Mesothelial cell of epicardium (in vitro differentiated cells): Measurements from ENCODE around the gene MBD4. TPM values are rescaled to one million over a fixed set of nuclear protein-coding genes. Genes with fewer than 3 reads are reported as not detected.
"Not testable (repeated sequence)": the region's sequence is repeated elsewhere in the genome, so short reads cannot be mapped to it uniquely, and the experiment has no call there.

Experiments used
- DNase-seq, 2 experiments: peaks; one replicate each; pipeline ENCODE4 v3.0.0; 2021; ENCODE audit warnings: low spot score in 2 of 2; ENCODE audit not compliant: unreplicated experiment in 2 of 2
- H3K27ac Mint-ChIP-seq: 2 replicates; pipeline ENCODE4 v1.8.0; 2021; ENCODE audit warnings: mixed read lengths
- H3K27me3 Mint-ChIP-seq: 2 replicates; pipeline ENCODE4 v1.8.0; 2021; ENCODE audit warnings: low read depth, mixed read lengths
- H3K36me3 Mint-ChIP-seq: 2 replicates; pipeline ENCODE4 v1.8.0; 2021; ENCODE audit warnings: mixed read lengths
- H3K4me1 Mint-ChIP-seq: 2 replicates; pipeline ENCODE4 v1.8.0; 2021; ENCODE audit warnings: mixed read lengths
- H3K4me3 Mint-ChIP-seq: 2 replicates; pipeline ENCODE4 v1.8.0; 2021; ENCODE audit warnings: mild to moderate bottlenecking, moderate library complexity, mixed read lengths
- H3K9me3 Mint-ChIP-seq: 2 replicates; pipeline ENCODE4 v1.8.0; 2021; ENCODE audit warnings: mixed read lengths
- total RNA-seq: library from RNA; stranded (reverse); gene quantifications from 3 replicates; pipeline ENCODE4 v1.2.1, GENCODE V29; 2021
- TF ChIP-seq, protein P1 (sequence below): fragments of 200-600 bp; sonication (generic); IDR thresholded peaks from one replicate; pipeline ENCODE4 v1.5.0; 2021; ENCODE audit warnings: antibody characterized with exemption; ENCODE audit not compliant: unreplicated experiment

MBD4 gene
- total RNA-seq, 1 donor from 2014 or later, result 26.6 TPM

DNA sequence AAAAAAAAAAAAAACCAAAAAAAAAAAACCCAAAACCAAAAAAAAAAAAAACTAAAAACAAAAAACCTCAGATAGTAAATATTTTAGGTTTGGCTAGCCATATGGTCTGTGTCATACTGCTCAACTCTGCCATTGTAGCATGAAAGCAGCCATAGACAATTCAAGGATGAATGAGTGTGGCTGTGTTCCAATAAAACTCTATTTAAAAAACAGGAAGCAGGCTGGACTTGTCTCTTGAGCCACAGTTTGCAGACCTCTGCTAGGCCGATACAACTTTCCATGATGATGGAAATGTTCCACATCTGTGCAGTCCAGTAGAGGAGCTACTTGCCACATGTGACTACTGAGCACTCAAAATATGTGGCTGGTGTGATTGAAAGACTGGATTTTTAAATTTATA lies 22.4 kb downstream of the MBD4 start:
- TF ChIP-seq, protein P1, sequence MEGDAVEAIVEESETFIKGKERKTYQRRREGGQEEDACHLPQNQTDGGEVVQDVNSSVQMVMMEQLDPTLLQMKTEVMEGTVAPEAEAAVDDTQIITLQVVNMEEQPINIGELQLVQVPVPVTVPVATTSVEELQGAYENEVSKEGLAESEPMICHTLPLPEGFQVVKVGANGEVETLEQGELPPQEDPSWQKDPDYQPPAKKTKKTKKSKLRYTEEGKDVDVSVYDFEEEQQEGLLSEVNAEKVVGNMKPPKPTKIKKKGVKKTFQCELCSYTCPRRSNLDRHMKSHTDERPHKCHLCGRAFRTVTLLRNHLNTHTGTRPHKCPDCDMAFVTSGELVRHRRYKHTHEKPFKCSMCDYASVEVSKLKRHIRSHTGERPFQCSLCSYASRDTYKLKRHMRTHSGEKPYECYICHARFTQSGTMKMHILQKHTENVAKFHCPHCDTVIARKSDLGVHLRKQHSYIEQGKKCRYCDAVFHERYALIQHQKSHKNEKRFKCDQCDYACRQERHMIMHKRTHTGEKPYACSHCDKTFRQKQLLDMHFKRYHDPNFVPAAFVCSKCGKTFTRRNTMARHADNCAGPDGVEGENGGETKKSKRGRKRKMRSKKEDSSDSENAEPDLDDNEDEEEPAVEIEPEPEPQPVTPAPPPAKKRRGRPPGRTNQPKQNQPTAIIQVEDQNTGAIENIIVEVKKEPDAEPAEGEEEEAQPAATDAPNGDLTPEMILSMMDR, result no peak
- H3K9me3 Mint-ChIP-seq, result no peaks in the 10 kb centered on the region
- H3K36me3 Mint-ChIP-seq, result no peaks in the 10 kb centered on the region
- no peak overlapping the region for H3K27ac Mint-ChIP-seq
- H3K4me3 Mint-ChIP-seq, result no peak overlapping the region
- peaks cover 19% of the 10 kb centered on the region for H3K4me1 Mint-ChIP-seq
- DNase-seq, result no peak
- H3K27me3 Mint-ChIP-seq, result no peaks in the 10 kb centered on the region

DNA sequence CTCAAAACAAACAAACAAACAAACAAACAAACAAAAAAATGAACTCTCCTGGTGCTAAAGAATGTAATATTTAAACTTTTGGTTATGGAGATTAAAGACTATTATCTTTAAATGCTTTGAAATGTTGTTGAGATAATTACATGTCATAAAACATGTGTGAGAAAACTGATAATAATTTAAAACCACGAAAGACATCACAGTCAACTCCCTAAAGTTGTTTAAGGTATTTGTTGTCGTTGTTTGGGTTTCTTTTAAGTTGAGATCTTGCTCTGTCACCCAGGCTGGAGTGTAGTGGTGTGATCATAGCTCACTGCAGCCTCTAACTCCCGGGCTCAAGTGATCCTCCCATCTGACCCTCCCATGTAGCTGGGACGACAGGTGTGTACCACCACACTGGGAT lies 23.3 kb downstream of the MBD4 start:
- no peaks in the 10 kb centered on the region for H3K36me3 Mint-ChIP-seq
- H3K27me3 Mint-ChIP-seq, result no peaks in the 10 kb centered on the region
- peaks cover 22% of the 10 kb centered on the region for H3K4me1 Mint-ChIP-seq
- no peak overlapping the region for H3K4me3 Mint-ChIP-seq
- TF ChIP-seq, protein P1, result no peak
- no peak for DNase-seq
- no peaks in the 10 kb centered on the region for H3K9me3 Mint-ChIP-seq
- no peak overlapping the region for H3K27ac Mint-ChIP-seq

DNA sequence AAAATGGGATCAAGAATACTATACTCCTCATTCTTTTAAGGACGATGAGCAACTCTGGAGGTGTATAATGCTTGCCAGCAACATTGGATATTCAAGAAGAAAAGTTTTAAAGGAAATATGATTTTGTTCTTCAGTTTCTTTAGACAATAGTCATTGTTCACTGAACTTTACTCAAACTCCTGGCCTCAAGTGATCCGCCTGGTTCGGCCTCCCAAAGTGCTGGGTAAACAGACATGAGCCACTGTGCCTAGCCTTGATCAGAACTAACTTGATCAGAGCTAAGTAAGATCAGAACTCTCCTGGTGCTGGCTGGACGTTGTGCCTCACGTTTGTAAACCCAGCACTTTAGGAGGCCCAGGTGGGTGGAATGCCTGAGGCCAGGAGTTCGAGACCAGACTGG lies 23.9 kb downstream of the MBD4 start:
- H3K9me3 Mint-ChIP-seq, result no peaks in the 10 kb centered on the region
- no peaks in the 10 kb centered on the region for H3K36me3 Mint-ChIP-seq
- no peak overlapping the region for H3K27ac Mint-ChIP-seq
- H3K27me3 Mint-ChIP-seq, result no peaks in the 10 kb centered on the region
- DNase-seq, result no peak
- TF ChIP-seq, protein P1, result no peak
- no peak overlapping the region for H3K4me3 Mint-ChIP-seq
- peaks cover 22% of the 10 kb centered on the region for H3K4me1 Mint-ChIP-seq

DNA sequence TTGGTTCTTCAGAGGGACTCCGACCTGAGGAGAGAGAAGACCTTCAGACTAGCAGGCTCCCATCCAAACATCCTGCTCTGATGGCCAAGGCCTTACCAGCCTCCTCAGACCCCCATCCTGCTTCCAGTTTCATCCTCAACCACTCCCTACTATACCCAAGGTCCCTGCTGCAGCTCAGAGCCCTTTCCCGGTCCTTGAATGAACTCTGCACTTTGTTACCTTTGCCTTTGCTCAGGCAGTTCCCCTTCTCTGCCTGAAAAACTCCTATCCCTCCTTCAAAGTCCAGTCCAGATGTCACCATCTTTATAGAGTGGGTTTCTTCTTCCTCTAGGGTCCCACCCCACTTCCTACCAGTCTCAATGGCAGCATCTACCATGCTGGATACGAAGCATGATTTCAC lies 24.4 kb downstream of the MBD4 start:
- DNase-seq, result no peak
- Mint-ChIP-seq H3K4me1 (peaks cover 24% of the 10 kb centered on the region), H3K27ac (no peak overlapping the region), H3K27me3 (no peaks in the 10 kb centered on the region), H3K36me3 (no peaks in the 10 kb centered on the region), H3K4me3 (no peak overlapping the region), H3K9me3 (no peaks in the 10 kb centered on the region)
- TF ChIP-seq, protein P1, result no peak

DNA sequence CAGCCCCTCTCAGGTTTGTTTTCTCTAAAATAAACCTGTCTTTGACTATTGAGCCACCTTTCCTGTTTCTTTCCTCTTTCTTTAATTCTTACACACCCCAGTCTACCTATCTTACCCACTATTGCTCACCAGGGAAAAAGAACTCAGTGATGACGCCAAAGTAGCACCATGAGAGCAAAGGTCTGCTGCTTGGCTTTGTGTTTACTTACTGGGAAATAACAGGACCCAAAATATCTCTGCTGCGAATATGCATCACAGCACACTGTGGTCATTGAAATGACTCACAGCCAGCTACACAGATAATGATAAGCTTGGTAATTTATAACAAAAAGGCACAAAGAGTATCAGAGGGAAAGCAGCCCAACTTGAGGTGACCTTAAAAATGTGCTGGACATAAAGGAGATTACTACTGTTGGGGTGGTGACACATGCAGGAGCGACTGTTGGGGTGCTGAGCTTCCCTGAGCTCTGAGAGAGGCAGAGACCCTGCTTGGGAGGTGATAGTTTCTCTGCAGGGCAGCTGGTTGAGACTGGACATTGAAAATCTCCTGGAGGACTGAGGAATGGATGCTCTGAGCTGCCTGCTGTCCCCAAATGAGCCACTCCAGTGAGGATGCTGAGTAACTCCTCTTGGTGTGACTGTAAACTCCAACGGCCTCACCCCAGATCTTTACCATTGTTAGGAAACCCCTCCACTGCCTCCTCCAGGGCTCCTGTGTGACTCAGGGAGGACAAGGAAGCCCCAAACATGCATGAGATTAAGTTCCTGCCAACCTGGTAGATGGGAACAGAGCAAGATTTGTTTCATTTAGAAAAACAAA lies 25.9 kb downstream of the MBD4 start:
- TF ChIP-seq, protein P1, result no peak
- Mint-ChIP-seq H3K36me3 (no peaks in the 10 kb centered on the region), H3K9me3 (no peaks in the 10 kb centered on the region), H3K27ac (peak overlapping the region; percentile 94), H3K4me3 (no peak overlapping the region), H3K4me1 (peaks cover 27% of the 10 kb centered on the region), H3K27me3 (no peaks in the 10 kb centered on the region)
- no peak for DNase-seq

DNA sequence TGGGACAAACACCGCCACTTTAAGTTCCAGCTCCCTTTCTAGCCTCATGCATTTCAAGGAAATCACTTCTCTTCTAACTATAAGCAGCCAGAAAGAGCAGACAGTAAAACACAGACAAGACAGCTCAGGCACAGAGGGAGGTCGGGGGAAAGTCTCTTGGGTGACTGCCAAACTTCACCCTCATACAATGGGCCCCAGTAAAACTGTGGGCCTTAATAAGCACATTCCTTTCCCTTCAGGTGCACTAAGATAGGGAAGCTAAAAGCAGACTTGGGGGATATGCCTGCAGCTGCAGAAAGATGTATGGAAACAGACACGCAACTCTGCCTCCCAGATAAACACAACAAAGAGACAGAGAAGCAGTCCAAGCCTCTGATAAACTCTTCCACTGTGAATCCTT lies 26.5 kb downstream of the MBD4 start:
- DNase-seq, H3K4me3 Mint-ChIP-seq, H3K36me3 Mint-ChIP-seq, H3K9me3 Mint-ChIP-seq, H3K27me3 Mint-ChIP-seq: not testable (repeated sequence)
- Mint-ChIP-seq H3K27ac (peak overlapping the region; percentile 94), H3K4me1 (peaks cover 27% of the 10 kb centered on the region)
